Measurements from ENCODE around the gene CHERP.
A peak's percentile ranks its signal among the peaks of the same experiment; 100 is the strongest.
"Not testable (repeated sequence)": the region's sequence is repeated elsewhere in the genome, so short reads cannot be mapped to it uniquely, and the experiment has no call there.

The CHERP gene

GRCh38 chr19:16518061-16518460 is 24.2 kb downstream of the CHERP start:
- no peak for DNase-seq

- DNase-seq = no peak
These were observed 25.2 kb downstream of the CHERP start for GRCh38 chr19:16516923-16517610.

- no peak for DNase-seq
These were observed 25.9 kb downstream of the CHERP start for GRCh38 chr19:16516381-16516780.

- DNase-seq = no peak
These were observed 27.7 kb downstream of the CHERP start for GRCh38 chr19:16514383-16515019.

GRCh38 chr19:16512611-16513010 is 29.6 kb downstream of the CHERP start:
- not testable (repeated sequence) for DNase-seq

- no peak for DNase-seq
These were observed 32.8 kb downstream of the CHERP start for GRCh38 chr19:16509141-16510061.

- no peak for DNase-seq
These were observed 33.7 kb downstream of the CHERP start for GRCh38 chr19:16508546-16508945.

- no peak for DNase-seq
These were observed 35.3 kb downstream of the CHERP start for GRCh38 chr19:16506961-16507360.

GRCh38 chr19:16506161-16506560 is 36.1 kb downstream of the CHERP start:
- not testable (repeated sequence) for DNase-seq

GRCh38 chr19:16504271-16504670 is 38.0 kb downstream of the CHERP start:
- no peak for DNase-seq

GRCh38 chr19:16497837-16498236 is 44.4 kb downstream of the CHERP start:
- no peak for DNase-seq

GRCh38 chr19:16497042-16497441 is 45.2 kb downstream of the CHERP start:
- DNase-seq = no peak

GRCh38 chr19:16496613-16496983 is 45.6 kb downstream of the CHERP start:
- no peak for DNase-seq

- DNase-seq = peak; percentile 95
These were observed 46.1 kb downstream of the CHERP start, which contains the start of the genes C19orf44 and CALR3 for GRCh38 chr19:16495982-16496612. TSS of gene C19orf44 (plus strand) at chr19:16496394. CDS start at chr19:16500793, 4,399 bp downstream. TSS of gene CALR3 (minus strand) at chr19:16496167. CDS start at chr19:16496129, 38 bp downstream.

- DNase-seq = not testable (repeated sequence)
These were observed 55.8 kb downstream of the CHERP start for GRCh38 chr19:16486476-16486875.

GRCh38 chr19:16482745-16483144 is 59.5 kb downstream of the CHERP start:
- DNase-seq = no peak

GRCh38 chr19:16477311-16477710 is 64.9 kb downstream of the CHERP start:
- no peak for DNase-seq

GRCh38 chr19:16476401-16476800 is 65.8 kb downstream of the CHERP start:
- DNase-seq = no peak

- DNase-seq = no peak
These were observed 68.3 kb downstream of the CHERP start for GRCh38 chr19:16473875-16474392.

GRCh38 chr19:16472992-16473391 is 69.2 kb downstream of the CHERP start:
- DNase-seq = no peak

GRCh38 chr19:16472559-16472899 is 69.7 kb downstream of the CHERP start:
- DNase-seq = not testable (repeated sequence)

GRCh38 chr19:16470911-16471811 is 71.1 kb downstream of the CHERP start:
- DNase-seq = no peak
